HepG2 (cell line): ENCODE data around the gene ALX3. TPM values are rescaled to one million over a fixed set of nuclear protein-coding genes. Genes with fewer than 3 reads are reported as not detected.
A peak's percentile ranks its signal among the peaks of the same experiment; 100 is the strongest.

Source experiments
- ARID5B ChIP-seq: IDR thresholded peaks from 2 replicates; pipeline ENCODE4 v1.4.0; 2020; ENCODE audit warnings: mild to moderate bottlenecking, missing genetic modification reagents
- DMAP1 ChIP-seq: IDR thresholded peaks from 2 replicates; pipeline ENCODE4 v1.6.1; 2016
- FOXK1 ChIP-seq: sonication (generic); formaldehyde crosslinking; IDR thresholded peaks from 2 replicates; pipeline ENCODE4 v1.4.0; 2020; ENCODE audit warnings: low read depth, missing genetic modification reagents, borderline replicate concordance
- HMG20A ChIP-seq: IDR thresholded peaks from 2 replicates; pipeline ENCODE4 v1.6.1; 2016; ENCODE audit warnings: borderline replicate concordance
- HNF1B ChIP-seq: sonication (generic); formaldehyde crosslinking; IDR thresholded peaks from 2 replicates; pipeline ENCODE4 v1.5.1; 2020; ENCODE audit warnings: mild to moderate bottlenecking, moderate library complexity, missing genetic modification reagents
- MAZ ChIP-seq, 2 experiments: sonication (generic) in 1 of 2; formaldehyde crosslinking in 1 of 2; IDR thresholded peaks; 2 replicates each; pipeline versions ENCODE4 v1.5.0 to v1.6.1; 2012 to 2020; ENCODE audit warnings: low read depth in 2 of 2, mild to moderate bottlenecking in 2 of 2, borderline replicate concordance in 1 of 2, improper control_type of control experiment in 1 of 2, low read length in 1 of 2, missing genetic modification reagents in 1 of 2, moderate library complexity in 1 of 2
- MIER3 ChIP-seq: IDR thresholded peaks from 2 replicates; pipeline ENCODE4 v1.6.1; 2016; ENCODE audit warnings: missing compliant biosample characterization, borderline replicate concordance
- MTERF4 ChIP-seq: sonication (generic); formaldehyde crosslinking; IDR thresholded peaks from 2 replicates; pipeline ENCODE4 v1.8.0; 2023; ENCODE audit warnings: mild to moderate bottlenecking, missing genetic modification reagents
- MTF1 ChIP-seq: sonication (generic); formaldehyde crosslinking; IDR thresholded peaks from 2 replicates; pipeline ENCODE4 v1.5.0; 2020; ENCODE audit warnings: missing genetic modification reagents
- U2AF1 ChIP-seq: fragments of 200-400 bp; formaldehyde crosslinking; optimal IDR thresholded peaks from 2 replicates; pipeline ENCODE3; 2017; ENCODE audit warnings: mild to moderate bottlenecking, low read depth, low read length
- ZBTB21 ChIP-seq: sonication (generic); formaldehyde crosslinking; IDR thresholded peaks from 2 replicates; pipeline ENCODE4 v1.4.0; 2020; ENCODE audit warnings: missing genetic modification reagents
- ZNF512B ChIP-seq: sonication (generic); formaldehyde crosslinking; IDR thresholded peaks from 2 replicates; pipeline ENCODE4 v1.5.1; 2020; ENCODE audit warnings: missing genetic modification reagents, mild to moderate bottlenecking, borderline replicate concordance
- ZNF572 ChIP-seq: sonication (generic); formaldehyde crosslinking; IDR thresholded peaks from 2 replicates; pipeline ENCODE4 v1.5.1; 2020; ENCODE audit warnings: mild to moderate bottlenecking, missing genetic modification reagents
- ZNF766 ChIP-seq: sonication (generic); formaldehyde crosslinking; IDR thresholded peaks from 2 replicates; pipeline ENCODE4 v1.5.0; 2020; ENCODE audit warnings: missing genetic modification reagents, borderline replicate concordance
- ZNF781 ChIP-seq: sonication (generic); formaldehyde crosslinking; IDR thresholded peaks from 2 replicates; pipeline ENCODE4 v1.5.1; 2020; ENCODE audit warnings: borderline replicate concordance, mild to moderate bottlenecking, missing genetic modification reagents; ENCODE audit errors: not compliant biosample characterization
- ZSCAN12 ChIP-seq: sonication (generic); formaldehyde crosslinking; IDR thresholded peaks from 2 replicates; pipeline ENCODE4 v1.9.0; 2021; ENCODE audit warnings: mild to moderate bottlenecking, missing genetic modification reagents
- ZSCAN20 ChIP-seq: sonication (generic); formaldehyde crosslinking; IDR thresholded peaks from 2 replicates; pipeline ENCODE4 v1.4.0; 2020; ENCODE audit warnings: missing genetic modification reagents, mild to moderate bottlenecking, borderline replicate concordance
- polyA plus RNA-seq, 8 experiments: library from polyadenylated mRNA; depleted of rRNA in 3 of 8; stranded (reverse) in 7 of 8; unstranded in 1 of 8; fragments of >200 nt; fragmentation: Illumina TruSeq in 4 of 8; extraction: Trizol in 4 of 8; gene quantifications; 2 replicates each; pipeline versions ENCODE4 v1.2.1 to v1.2.3, GENCODE V29; 2011 to 2016; ENCODE audit warnings: low read depth in 4 of 8, missing spikeins in 1 of 8, mixed read lengths in 1 of 8; ENCODE audit not compliant: insufficient read depth in 1 of 8
- total RNA-seq, 5 experiments: library from RNA; depleted of rRNA; stranded (reverse); fragments of >200 nt; fragmentation: Illumina TruSeq; extraction: Trizol; gene quantifications; 2 replicates each; pipeline ENCODE4 v1.2.3, GENCODE V29; 2016; ENCODE audit warnings: low read depth in 1 of 5

Gene ALX3
- total and polyA plus RNA-seq, 2 of the 13 experiments (the other 11 are each of a cell fraction or from before 2014, with no cell fraction given), result not detected

GRCh38 chr1:110034451-110035235, 35.8 kb downstream of the ALX3 start, which contains the start of gene STRIP1 (continued):
- TF ChIP-seq MTERF4 (CRISPR knock-in tag), result no peak
- TF ChIP-seq ZNF766 (CRISPR knock-in tag), result peak; percentile 74; the same call in 1 of the 2 replicates
- no peak for TF ChIP-seq MAZ (IDR thresholded peaks at IDR 0.05; ENCODE audit: borderline replicate concordance, low read depth, low read length)
- peak; percentile 40; the same call in 1 of the 2 replicates for TF ChIP-seq MAZ (CRISPR knock-in tag; IDR thresholded peaks at IDR 0.05; ENCODE audit: low read depth)
- peak; percentile 48 for TF ChIP-seq U2AF1
- no peak for TF ChIP-seq MIER3 (CRISPR knock-in tag)
- TF ChIP-seq ARID5B, result peak; percentile 3; the same call in 1 of the 2 replicates
- peak; percentile 46; the same call in 1 of the 2 replicates for TF ChIP-seq HNF1B (CRISPR knock-in tag)
- TF ChIP-seq DMAP1 (CRISPR knock-in tag), result no peak
- peak; percentile 65; the same call in 1 of the 2 replicates for TF ChIP-seq MTF1 (CRISPR knock-in tag)
- 0 out of 2 replicates have a peak, but pooled peaks have one; percentile 67 for TF ChIP-seq ZSCAN20 (CRISPR knock-in tag)
- no peak for TF ChIP-seq ZSCAN12
- TF ChIP-seq ZNF572, result no peak
- no peak for TF ChIP-seq ZNF512B (CRISPR knock-in tag)
- no peak for TF ChIP-seq HMG20A (CRISPR knock-in tag)
- no peak for TF ChIP-seq ZNF781 (CRISPR knock-in tag)
- peak; percentile 98 for TF ChIP-seq FOXK1
- TF ChIP-seq ZBTB21 (CRISPR knock-in tag), result no peak
